Upper lobe of right lung (tissue), 1 donor: Measurements from ENCODE around the gene OSM. TPM values are rescaled to one million over a fixed set of nuclear protein-coding genes. Genes with fewer than 3 reads are reported as not detected.
A peak's percentile ranks its signal among the peaks of the same experiment; 100 is the strongest.

Source experiments
- ATAC-seq: fragments of 200-7000 bp; cut with Tn5 transposase; one replicate; pipeline ENCODE4 v1.9.1; 2020; ENCODE audit warnings: mild to moderate bottlenecking, moderate library complexity
- DNase-seq: peaks from one replicate; pipeline ENCODE4 v3.0.0-alpha.2; 2020
- H3K27ac ChIP-seq: fragments of 200-600 bp; one replicate; pipeline ENCODE4 v1.8.0; 2022
- H3K27me3 ChIP-seq: fragments of 200-600 bp; one replicate; pipeline ENCODE4 v1.8.0; 2022; ENCODE audit warnings: mild to moderate bottlenecking
- H3K36me3 ChIP-seq: fragments of 200-600 bp; one replicate; pipeline ENCODE4 v1.8.0; 2022
- H3K4me1 ChIP-seq: fragments of 200-600 bp; one replicate; pipeline ENCODE4 v1.8.0; 2022
- H3K4me3 ChIP-seq: fragments of 200-600 bp; one replicate; pipeline ENCODE4 v1.8.0; 2022; ENCODE audit warnings: mild to moderate bottlenecking
- H3K9me3 ChIP-seq: fragments of 200-600 bp; one replicate; pipeline ENCODE4 v1.8.0; 2022
- CTCF ChIP-seq: fragments of 200-600 bp; IDR thresholded peaks from one replicate; pipeline ENCODE4 v1.8.0; 2022; ENCODE audit warnings: antibody characterized with exemption
- intact Hi-C: fragments of 100-400 bp; cut with DNase I; formaldehyde crosslinking; loops from one replicate; pipeline ENCODE4 v1.11.0; 2022
- total RNA-seq: library from RNA; stranded (reverse); fragmentation: NEBNext Ultra II Directional; extraction: Animal tissue kit (Norgen Biotek cat#: 25700); gene quantifications from one replicate; pipeline ENCODE4 v1.2.1, GENCODE V29; 2021
- donor health status: DM: no; HTN: yes; CAD: no; lungs with severe emphysema.

The OSM gene
- total RNA-seq, 1 donor from 2014 or later: 1.6 TPM

- no peak for ATAC-seq
- intact Hi-C loops: no loop called here
- no peak for DNase-seq
- Histone ChIP-seq H3K9me3 (no peaks in the 10 kb centered on the region), H3K27me3 (no peaks in the 10 kb centered on the region), H3K4me3 (no peak overlapping the region), H3K4me1 (no peaks in the 10 kb centered on the region), H3K27ac (no peak overlapping the region), H3K36me3 (no peaks in the 10 kb centered on the region)
- TF ChIP-seq CTCF: no peak
Observed at GRCh38 chr22:30268331-30268730, 1.7 kb upstream of the OSM start.

- DNase-seq (no peak), ATAC-seq (no peak)
- Histone ChIP-seq H3K27ac (peak overlapping the region; percentile 72), H3K27me3 (no peaks in the 10 kb centered on the region), H3K36me3 (no peaks in the 10 kb centered on the region), H3K4me1 (peaks cover 3% of the 10 kb centered on the region), H3K9me3 (no peaks in the 10 kb centered on the region), H3K4me3 (peak overlapping the region; percentile 49)
- intact Hi-C loops: no loop called here
- no peak for TF ChIP-seq CTCF
Observed at GRCh38 chr22:30267382-30268302, 991 bp upstream of the OSM start.

GRCh38 chr22:30265823-30266444, 717 bp downstream of the OSM start:
- no peaks in the 10 kb centered on the region for H3K27me3 ChIP-seq
- peak overlapping the region; percentile 72 for H3K27ac ChIP-seq
- ATAC-seq (peak; percentile 58), DNase-seq (peak; percentile 87)
- H3K9me3 ChIP-seq: no peaks in the 10 kb centered on the region
- H3K36me3 ChIP-seq: no peaks in the 10 kb centered on the region
- peak overlapping the region; percentile 49 for H3K4me3 ChIP-seq
- H3K4me1 ChIP-seq: peaks cover 3% of the 10 kb centered on the region
- intact Hi-C loops: no loop called here
- TF ChIP-seq CTCF: no peak

DNA sequence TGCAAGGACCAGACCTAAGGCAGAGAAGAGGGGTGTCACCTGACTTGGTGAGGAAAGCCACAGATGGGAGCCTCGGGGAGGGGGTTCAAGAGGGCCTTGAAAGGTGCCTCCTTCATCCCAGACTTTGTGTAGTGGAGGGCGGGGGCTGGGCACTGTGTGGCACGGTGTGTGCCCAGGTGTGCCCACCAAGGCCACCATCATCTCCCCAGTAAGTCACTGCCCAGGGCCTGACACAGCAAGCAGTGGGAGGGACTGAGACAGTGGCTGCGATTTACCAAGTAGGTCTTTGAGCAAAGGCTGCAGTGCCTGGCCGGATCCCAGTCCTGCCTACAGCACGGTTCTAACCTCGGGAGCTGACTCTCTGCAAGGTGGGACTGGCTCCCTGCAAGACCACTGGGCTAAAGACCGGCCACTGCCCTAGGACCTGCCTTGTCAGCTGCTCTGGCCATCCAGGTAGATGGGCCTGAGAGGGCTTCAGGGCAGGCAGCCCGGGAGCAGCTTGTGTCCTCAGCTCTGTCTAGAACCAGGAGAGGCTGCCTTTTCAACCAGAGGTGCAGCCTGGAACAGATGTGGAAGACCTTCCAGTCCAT, 1.4 kb downstream of the OSM start:
- H3K9me3 ChIP-seq: no peaks in the 10 kb centered on the region
- DNase-seq (no peak), ATAC-seq (no peak)
- no peak for TF ChIP-seq CTCF
- no peaks in the 10 kb centered on the region for H3K36me3 ChIP-seq
- intact Hi-C loops: no loop called here
- H3K27ac ChIP-seq: peak overlapping the region; percentile 72
- H3K4me3 ChIP-seq: no peak overlapping the region
- peaks cover 3% of the 10 kb centered on the region for H3K4me1 ChIP-seq
- no peaks in the 10 kb centered on the region for H3K27me3 ChIP-seq

GRCh38 chr22:30263883-30264282, 2.8 kb downstream of the OSM start:
- ATAC-seq (no peak), DNase-seq (no peak)

More at GRCh38 chr22:30263883-30264282, 2.8 kb downstream of the OSM start:
- Histone ChIP-seq H3K4me3 (no peak overlapping the region), H3K9me3 (no peaks in the 10 kb centered on the region), H3K27ac (no peak overlapping the region), H3K36me3 (no peaks in the 10 kb centered on the region), H3K4me1 (peaks cover 3% of the 10 kb centered on the region), H3K27me3 (no peaks in the 10 kb centered on the region)
- TF ChIP-seq CTCF: no peak
- intact Hi-C loops: no loop called here
